ENCODE measurements around the gene NAPB. TPM values are rescaled to one million over a fixed set of nuclear protein-coding genes. Genes with fewer than 3 reads are reported as not detected.

NAPB gene
- polyA plus RNA-seq, 1 donor from 2014 or later, result 133 TPM

GRCh38 chr20:23435626-23436539, 14.6 kb upstream of the NAPB start:
- no peaks in the 10 kb centered on the region for H3K36me3 ChIP-seq (ENCODE audit: insufficient read depth, low read length)
- H3K79me2 ChIP-seq (replicated peaks; ENCODE audit: insufficient read depth, low read length), result no peaks in the 10 kb centered on the region
- H4K20me1 ChIP-seq (ENCODE audit: insufficient read depth), result no peaks in the 10 kb centered on the region
- H3K4me2 ChIP-seq (ENCODE audit: low read length), result no peak overlapping the region
- no peak overlapping the region for H3K9ac ChIP-seq (ENCODE audit: low read length)
- H3K9me2 ChIP-seq (ENCODE audit: insufficient read depth, low read length), result no peaks in the 10 kb centered on the region
- no peaks in the 10 kb centered on the region for H3K9me3 ChIP-seq (ENCODE audit: low read length)
- H3K4me3 ChIP-seq (ENCODE audit: low read length), result no peak overlapping the region
- no peaks in the 10 kb centered on the region for H3F3A ChIP-seq (ENCODE audit: insufficient read depth, low read length, poor library complexity, severe bottlenecking)
- no peak for TF ChIP-seq POLR2AphosphoS5 (IDR thresholded peaks at IDR 0.05)
- TF ChIP-seq TAF1 (IDR thresholded peaks at IDR 0.05; ENCODE audit: low read depth), result no peak
- H3K27me3 ChIP-seq (ENCODE audit: insufficient read depth, low read depth, low read length), result no peaks in the 10 kb centered on the region
- no peak overlapping the region for H2AFZ ChIP-seq (ENCODE audit: low read depth, low read length)
- H3K27ac ChIP-seq (ENCODE audit: low read length), result no peak overlapping the region

GRCh38 chr20:23434521-23435313, 13.4 kb upstream of the NAPB start:
- H3K9me3 ChIP-seq (ENCODE audit: low read length), result no peaks in the 10 kb centered on the region
- no peaks in the 10 kb centered on the region for H3K27me3 ChIP-seq (ENCODE audit: insufficient read depth, low read depth, low read length)
- TF ChIP-seq EZH2 (IDR thresholded peaks at IDR 0.05; ENCODE audit: borderline replicate concordance, insufficient read depth, low read length, poor library complexity, severe bottlenecking) (no peak), EP300 (conservative IDR thresholded peaks at IDR 0.05; ENCODE audit: poor library complexity, severe bottlenecking) (no peak), TAF1 (IDR thresholded peaks at IDR 0.05; ENCODE audit: low read depth) (no peak), RAD21 (conservative IDR thresholded peaks at IDR 0.05) (no peak), SMC3 (conservative IDR thresholded peaks at IDR 0.05; ENCODE audit: poor library complexity) (no peak), CTCF (IDR thresholded peaks at IDR 0.05; ENCODE audit: poor library complexity, severe bottlenecking) (no peak), MXI1 (conservative IDR thresholded peaks at IDR 0.05; ENCODE audit: poor library complexity, severe bottlenecking) (no peak), POLR2AphosphoS5 (IDR thresholded peaks at IDR 0.05) (no peak)
- TF ChIP-seq, protein P1, sequence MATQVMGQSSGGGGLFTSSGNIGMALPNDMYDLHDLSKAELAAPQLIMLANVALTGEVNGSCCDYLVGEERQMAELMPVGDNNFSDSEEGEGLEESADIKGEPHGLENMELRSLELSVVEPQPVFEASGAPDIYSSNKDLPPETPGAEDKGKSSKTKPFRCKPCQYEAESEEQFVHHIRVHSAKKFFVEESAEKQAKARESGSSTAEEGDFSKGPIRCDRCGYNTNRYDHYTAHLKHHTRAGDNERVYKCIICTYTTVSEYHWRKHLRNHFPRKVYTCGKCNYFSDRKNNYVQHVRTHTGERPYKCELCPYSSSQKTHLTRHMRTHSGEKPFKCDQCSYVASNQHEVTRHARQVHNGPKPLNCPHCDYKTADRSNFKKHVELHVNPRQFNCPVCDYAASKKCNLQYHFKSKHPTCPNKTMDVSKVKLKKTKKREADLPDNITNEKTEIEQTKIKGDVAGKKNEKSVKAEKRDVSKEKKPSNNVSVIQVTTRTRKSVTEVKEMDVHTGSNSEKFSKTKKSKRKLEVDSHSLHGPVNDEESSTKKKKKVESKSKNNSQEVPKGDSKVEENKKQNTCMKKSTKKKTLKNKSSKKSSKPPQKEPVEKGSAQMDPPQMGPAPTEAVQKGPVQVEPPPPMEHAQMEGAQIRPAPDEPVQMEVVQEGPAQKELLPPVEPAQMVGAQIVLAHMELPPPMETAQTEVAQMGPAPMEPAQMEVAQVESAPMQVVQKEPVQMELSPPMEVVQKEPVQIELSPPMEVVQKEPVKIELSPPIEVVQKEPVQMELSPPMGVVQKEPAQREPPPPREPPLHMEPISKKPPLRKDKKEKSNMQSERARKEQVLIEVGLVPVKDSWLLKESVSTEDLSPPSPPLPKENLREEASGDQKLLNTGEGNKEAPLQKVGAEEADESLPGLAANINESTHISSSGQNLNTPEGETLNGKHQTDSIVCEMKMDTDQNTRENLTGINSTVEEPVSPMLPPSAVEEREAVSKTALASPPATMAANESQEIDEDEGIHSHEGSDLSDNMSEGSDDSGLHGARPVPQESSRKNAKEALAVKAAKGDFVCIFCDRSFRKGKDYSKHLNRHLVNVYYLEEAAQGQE (IDR thresholded peaks at IDR 0.05; ENCODE audit: borderline replicate concordance), result no peak
- no peak overlapping the region for H2AFZ ChIP-seq (ENCODE audit: low read depth, low read length)
- no peaks in the 10 kb centered on the region for H4K20me1 ChIP-seq (ENCODE audit: insufficient read depth)
- H3K79me2 ChIP-seq (replicated peaks; ENCODE audit: insufficient read depth, low read length), result no peaks in the 10 kb centered on the region
- no peak overlapping the region for H3K27ac ChIP-seq (ENCODE audit: low read length)
- H3K4me2 ChIP-seq (ENCODE audit: low read length), result no peak overlapping the region
- no peaks in the 10 kb centered on the region for H3K9me2 ChIP-seq (ENCODE audit: insufficient read depth, low read length)
- H3K36me3 ChIP-seq (ENCODE audit: insufficient read depth, low read length), result no peaks in the 10 kb centered on the region
- H3K9ac ChIP-seq (ENCODE audit: low read length), result no peak overlapping the region
- H3K4me3 ChIP-seq (ENCODE audit: low read length), result no peak overlapping the region
- no peaks in the 10 kb centered on the region for H3F3A ChIP-seq (ENCODE audit: insufficient read depth, low read length, poor library complexity, severe bottlenecking)

Measured in neural cell (in vitro differentiated cells).